Measurements from ENCODE around the gene MCUR1. TPM values are rescaled to one million over a fixed set of nuclear protein-coding genes. Genes with fewer than 3 reads are reported as not detected.
A peak's percentile ranks its signal among the peaks of the same experiment; 100 is the strongest.

MCUR1 gene
- total and polyA plus RNA-seq, 2 donors (not counting 1 experiment from before 2014, with no cell fraction given) = 4.6 to 10.6 TPM

DNA sequence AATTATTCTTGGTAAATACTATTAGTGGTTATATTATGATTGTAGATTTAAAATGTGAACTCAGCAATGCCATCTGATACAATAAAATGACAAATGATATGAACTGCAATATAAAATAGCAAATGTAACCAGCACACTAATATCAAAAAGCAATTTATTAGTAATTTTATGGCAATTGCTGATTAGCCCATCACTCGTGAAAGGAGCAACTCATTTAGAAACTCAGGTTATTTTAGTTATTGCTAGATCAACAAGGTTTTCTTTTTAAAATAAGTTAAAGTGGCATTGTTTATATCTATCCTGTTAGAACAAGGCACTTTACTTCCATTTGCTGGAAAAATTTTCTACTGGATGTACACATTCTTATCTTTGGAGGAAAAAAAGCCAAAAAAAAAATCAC lies 18.4 kb upstream of the MCUR1 start:
- ATAC-seq (ENCODE audit: low read depth) (no peak), DNase-seq (no peak)
- no peaks in the 10 kb centered on the region for H4K20me1 ChIP-seq (ENCODE audit: control insufficient read depth, insufficient read depth, low read length, poor library complexity, severe bottlenecking)
- no peak overlapping the region for H3K27ac ChIP-seq (ENCODE audit: low read length in 2 of 2)
- no peak overlapping the region for H3K27ac Mint-ChIP-seq
- no peak overlapping the region for H3K9ac ChIP-seq (ENCODE audit: low read length)
- H3K9me3 ChIP-seq (ENCODE audit: control extremely low read depth in 1 of 3, control insufficient read depth in 2 of 3, insufficient read depth in 1 of 3, low read length in 2 of 3) = no peaks in the 10 kb centered on the region
- H3K9me3 Mint-ChIP-seq (ENCODE audit: insufficient read depth) = no peaks in the 10 kb centered on the region
- H3K79me2 ChIP-seq (ENCODE audit: control insufficient read depth, insufficient read depth, low read length) = no peaks in the 10 kb centered on the region
- no peak overlapping the region for H3K4me3 ChIP-seq (ENCODE audit: control extremely low read depth in 1 of 5, extremely low read depth in 1 of 5, insufficient read depth in 1 of 5, low read depth in 2 of 5, low read length in 4 of 5)
- no peaks in the 10 kb centered on the region for H3K36me3 ChIP-seq (replicated peaks in 1 of 2; ENCODE audit: control extremely low read depth in 1 of 2, control insufficient read depth in 1 of 2, extremely low read depth in 1 of 2, insufficient read depth in 2 of 2, low read length in 1 of 2)
- H3K4me3 Mint-ChIP-seq = no peak overlapping the region
- H2AFZ ChIP-seq (ENCODE audit: insufficient read depth, low read depth, low read length, poor library complexity, severe bottlenecking) = no peak overlapping the region
- peaks cover 0 to 4% (median 0%) of the 10 kb centered on the region in 4 experiments for H3K27me3 ChIP-seq (replicated peaks in 1 of 4; ENCODE audit: control extremely low read depth in 1 of 4, control insufficient read depth in 3 of 4, insufficient read depth in 4 of 4, low read length in 3 of 4)
- H3K4me1 Mint-ChIP-seq = peaks cover 8% of the 10 kb centered on the region
- ChIA-PET CTCF (interaction anchor here (0.6 kb wide), 1 partner anchor 226 kb away, joined by 4 read pairs; no protein-coding TSS in a partner anchor), POLR2A (no interaction called here)
- TF ChIP-seq, protein P1, sequence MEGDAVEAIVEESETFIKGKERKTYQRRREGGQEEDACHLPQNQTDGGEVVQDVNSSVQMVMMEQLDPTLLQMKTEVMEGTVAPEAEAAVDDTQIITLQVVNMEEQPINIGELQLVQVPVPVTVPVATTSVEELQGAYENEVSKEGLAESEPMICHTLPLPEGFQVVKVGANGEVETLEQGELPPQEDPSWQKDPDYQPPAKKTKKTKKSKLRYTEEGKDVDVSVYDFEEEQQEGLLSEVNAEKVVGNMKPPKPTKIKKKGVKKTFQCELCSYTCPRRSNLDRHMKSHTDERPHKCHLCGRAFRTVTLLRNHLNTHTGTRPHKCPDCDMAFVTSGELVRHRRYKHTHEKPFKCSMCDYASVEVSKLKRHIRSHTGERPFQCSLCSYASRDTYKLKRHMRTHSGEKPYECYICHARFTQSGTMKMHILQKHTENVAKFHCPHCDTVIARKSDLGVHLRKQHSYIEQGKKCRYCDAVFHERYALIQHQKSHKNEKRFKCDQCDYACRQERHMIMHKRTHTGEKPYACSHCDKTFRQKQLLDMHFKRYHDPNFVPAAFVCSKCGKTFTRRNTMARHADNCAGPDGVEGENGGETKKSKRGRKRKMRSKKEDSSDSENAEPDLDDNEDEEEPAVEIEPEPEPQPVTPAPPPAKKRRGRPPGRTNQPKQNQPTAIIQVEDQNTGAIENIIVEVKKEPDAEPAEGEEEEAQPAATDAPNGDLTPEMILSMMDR (IDR thresholded peaks at IDR 0.05) = no peak
- TF ChIP-seq EZH2 (IDR thresholded peaks at IDR 0.05; ENCODE audit: borderline replicate concordance, insufficient read depth, low read depth, low read length, poor library complexity, severe bottlenecking) = no peak
- peaks cover 16% of the 10 kb centered on the region for H3K27me3 Mint-ChIP-seq
- no peak overlapping the region for H3K4me2 ChIP-seq (replicated peaks; ENCODE audit: low read depth, low read length, poor library complexity, severe bottlenecking)
- WGBS (ENCODE audit: insufficient coverage) = no CpG with 5 or more reads among the region's 1 CpG
- peaks cover 4 to 5% of the 10 kb centered on the region in 2 donors for H3K4me1 ChIP-seq (ENCODE audit: control insufficient read depth in 2 of 2, insufficient read depth in 2 of 2, low read length in 2 of 2)
- intact Hi-C loops (cut with micrococcal nuclease) = no loop called here

DNA sequence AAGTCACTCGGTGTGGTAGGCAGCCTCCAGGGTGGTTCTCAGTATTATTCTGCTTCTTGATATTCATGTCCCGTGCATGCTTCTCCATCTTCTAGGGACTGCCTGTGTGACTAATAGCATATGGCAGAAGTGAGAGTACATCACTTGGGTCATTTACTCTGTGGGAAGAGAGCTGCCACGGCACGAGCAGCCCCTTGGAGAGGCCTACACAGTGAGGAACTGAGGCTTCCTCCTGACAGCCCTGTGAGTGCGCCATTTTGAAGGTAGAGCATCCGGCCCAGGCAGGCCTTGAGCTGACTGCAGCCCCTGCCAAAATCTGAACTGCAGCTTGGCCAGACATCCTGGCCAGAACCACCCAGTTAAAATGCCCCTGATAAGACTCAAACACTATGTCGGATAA lies 17.3 kb upstream of the MCUR1 start:
- Histone ChIP-seq H3K9me3 (ENCODE audit: control extremely low read depth in 1 of 3, control insufficient read depth in 2 of 3, insufficient read depth in 1 of 3, low read length in 2 of 3) (no peaks in the 10 kb centered on the region), H3K4me1 (ENCODE audit: control insufficient read depth in 2 of 2, insufficient read depth in 2 of 2, low read length in 2 of 2) (peaks cover 4 to 5% of the 10 kb centered on the region in 2 donors), H3K4me3 (ENCODE audit: control extremely low read depth in 1 of 5, extremely low read depth in 1 of 5, insufficient read depth in 1 of 5, low read depth in 2 of 5, low read length in 4 of 5) (no peak overlapping the region), H4K20me1 (ENCODE audit: control insufficient read depth, insufficient read depth, low read length, poor library complexity, severe bottlenecking) (no peaks in the 10 kb centered on the region), H3K4me2 (replicated peaks; ENCODE audit: low read depth, low read length, poor library complexity, severe bottlenecking) (no peak overlapping the region), H3K36me3 (replicated peaks in 1 of 2; ENCODE audit: control extremely low read depth in 1 of 2, control insufficient read depth in 1 of 2, extremely low read depth in 1 of 2, insufficient read depth in 2 of 2, low read length in 1 of 2) (no peaks in the 10 kb centered on the region), H2AFZ (ENCODE audit: insufficient read depth, low read depth, low read length, poor library complexity, severe bottlenecking) (peak overlapping the region; percentile 6), H3K27ac (ENCODE audit: low read length in 2 of 2) (no peak overlapping the region), H3K27me3 (replicated peaks in 1 of 4; ENCODE audit: control extremely low read depth in 1 of 4, control insufficient read depth in 3 of 4, insufficient read depth in 4 of 4, low read length in 3 of 4) (peaks cover 0 to 4% (median 0%) of the 10 kb centered on the region in 4 experiments), H3K9ac (ENCODE audit: low read length) (no peak overlapping the region), H3K79me2 (ENCODE audit: control insufficient read depth, insufficient read depth, low read length) (no peaks in the 10 kb centered on the region)
- H3K27ac Mint-ChIP-seq = no peak overlapping the region
- ATAC-seq (ENCODE audit: low read depth) (no peak), DNase-seq (no peak)
- CTCF ChIA-PET = no interaction called here
- WGBS (ENCODE audit: insufficient coverage) = 63% methylated on average over 4 of the region's 7 CpGs
- intact Hi-C loops (cut with micrococcal nuclease) = no loop called here
- peaks cover 8% of the 10 kb centered on the region for H3K4me1 Mint-ChIP-seq
- TF ChIP-seq, protein P1 (IDR thresholded peaks at IDR 0.05) = no peak
- no peak for TF ChIP-seq EZH2 (IDR thresholded peaks at IDR 0.05; ENCODE audit: borderline replicate concordance, insufficient read depth, low read depth, low read length, poor library complexity, severe bottlenecking)
- POLR2A ChIA-PET = no interaction called here
- H3K27me3 Mint-ChIP-seq = peaks cover 16% of the 10 kb centered on the region
- no peak overlapping the region for H3K4me3 Mint-ChIP-seq
- H3K9me3 Mint-ChIP-seq (ENCODE audit: insufficient read depth) = no peaks in the 10 kb centered on the region
